Neural cell (in vitro differentiated cells): ENCODE data around the gene UBE2F. TPM values are rescaled to one million over a fixed set of nuclear protein-coding genes. Genes with fewer than 3 reads are reported as not detected.

ENCODE experiments used
- H2AFZ ChIP-seq: fragments of 200-600, 300-800 bp; sonication (generic), shearing (Covaris generic); 2 replicates; pipeline ENCODE4 v1.6.0; 2014; ENCODE audit warnings: low read depth, mild to moderate bottlenecking, antibody characterized with exemption, low read length, moderate library complexity
- H3F3A ChIP-seq: fragments of 200-600 bp; shearing (Covaris generic); 2 replicates; pipeline ENCODE4 v1.6.1; 2016; ENCODE audit warnings: mild to moderate bottlenecking, moderate library complexity, mixed read lengths, antibody characterized with exemption, low read length; ENCODE audit not compliant: insufficient read depth, poor library complexity, severe bottlenecking
- H3K27ac ChIP-seq: fragments of 200-600, 300-800 bp; sonication (generic), shearing (Covaris generic); 2 replicates; pipeline ENCODE4 v1.5.1; 2014; ENCODE audit warnings: mild to moderate bottlenecking, low read length, moderate library complexity
- H3K27me3 ChIP-seq: fragments of 300-800, 200-600 bp; sonication (generic), shearing (Covaris generic); 2 replicates; pipeline ENCODE4 v1.6.0; 2014; ENCODE audit warnings: mild to moderate bottlenecking, low read depth, low read length, moderate library complexity; ENCODE audit not compliant: insufficient read depth
- H3K36me3 ChIP-seq: fragments of 300-800, 200-600 bp; sonication (generic), shearing (Covaris generic); 2 replicates; pipeline ENCODE4 v1.5.1; 2014; ENCODE audit warnings: mild to moderate bottlenecking, antibody characterized with exemption, low read length, moderate library complexity; ENCODE audit not compliant: insufficient read depth
- H3K4me2 ChIP-seq: fragments of 300-800, 200-600 bp; sonication (generic), shearing (Covaris generic); 2 replicates; pipeline ENCODE4 v1.6.0; 2014; ENCODE audit warnings: mild to moderate bottlenecking, low read length
- H3K4me3 ChIP-seq: fragments of 300-800, 200-600 bp; sonication (generic), shearing (Covaris generic); 2 replicates; pipeline ENCODE4 v1.5.1; 2014; ENCODE audit warnings: mild to moderate bottlenecking, low read length, moderate library complexity
- H3K79me2 ChIP-seq: fragments of 200-600 bp; shearing (Covaris generic); replicated peaks from 2 replicates; pipeline ENCODE4 v1.6.0; 2014; ENCODE audit warnings: mild to moderate bottlenecking, low read length, moderate library complexity; ENCODE audit not compliant: insufficient read depth
- H3K9ac ChIP-seq: fragments of 300-800, 200-600 bp; sonication (generic), shearing (Covaris generic); 2 replicates; pipeline ENCODE4 v1.6.1; 2016; ENCODE audit warnings: mild to moderate bottlenecking, low read length, mixed read lengths
- H3K9me2 ChIP-seq: fragments of 200-600 bp; shearing (Covaris generic); 2 replicates; pipeline ENCODE4 v1.6.1; 2016; ENCODE audit warnings: mild to moderate bottlenecking, low read length, mixed read lengths; ENCODE audit not compliant: insufficient read depth
- H3K9me3 ChIP-seq: fragments of 200-600, 300-800 bp; sonication (generic), shearing (Covaris generic); 2 replicates; pipeline ENCODE4 v1.6.1; 2016; ENCODE audit warnings: mild to moderate bottlenecking, mixed run types, low read length, moderate library complexity, mixed read lengths
- H4K20me1 ChIP-seq: fragments of 200-600 bp; shearing (Covaris generic); 2 replicates; pipeline ENCODE4 v1.6.1; 2016; ENCODE audit warnings: mild to moderate bottlenecking, mixed run types; ENCODE audit not compliant: insufficient read depth
- EP300 ChIP-seq: fragments of 450-650 bp; conservative IDR thresholded peaks from 2 replicates; pipeline ENCODE4 v1.6.1; 2014; ENCODE audit warnings: antibody characterized with exemption, mild to moderate bottlenecking, moderate library complexity; ENCODE audit not compliant: poor library complexity, severe bottlenecking
- EZH2 ChIP-seq: fragments of 200-600, 300-800 bp; shearing (Covaris generic), sonication (generic); IDR thresholded peaks from 2 replicates; pipeline ENCODE4 v1.6.1; 2014; ENCODE audit warnings: antibody characterized with exemption, low read length, borderline replicate concordance, mild to moderate bottlenecking; ENCODE audit not compliant: insufficient read depth, poor library complexity, severe bottlenecking
- MXI1 ChIP-seq: fragments of 450-650 bp; conservative IDR thresholded peaks from 2 replicates; pipeline ENCODE4 v1.6.1; 2014; ENCODE audit warnings: antibody characterized with exemption, mild to moderate bottlenecking; ENCODE audit not compliant: poor library complexity, severe bottlenecking
- POLR2AphosphoS5 ChIP-seq: IDR thresholded peaks from 2 replicates; pipeline ENCODE4 v1.6.1; 2012
- RAD21 ChIP-seq: fragments of 450-650 bp; conservative IDR thresholded peaks from 2 replicates; pipeline ENCODE4 v1.6.1; 2014; ENCODE audit warnings: antibody characterized with exemption, mild to moderate bottlenecking, moderate library complexity
- SMC3 ChIP-seq: fragments of 450-650 bp; conservative IDR thresholded peaks from 2 replicates; pipeline ENCODE4 v1.6.1; 2014; ENCODE audit warnings: antibody characterized with exemption, mild to moderate bottlenecking, moderate library complexity; ENCODE audit not compliant: poor library complexity
- TAF1 ChIP-seq: IDR thresholded peaks from 2 replicates; pipeline ENCODE4 v1.6.1; 2012; ENCODE audit warnings: low read depth
- polyA plus RNA-seq: library from polyadenylated mRNA; depleted of rRNA; stranded (reverse); fragments of >200 nt; gene quantifications from 2 replicates; pipeline ENCODE4 v1.2.3, GENCODE V29; 2014
- TF ChIP-seq, protein P1 (sequence below): fragments of 450-650 bp; IDR thresholded peaks from 2 replicates; pipeline ENCODE4 v1.5.1; 2014; ENCODE audit warnings: antibody characterized with exemption, mild to moderate bottlenecking, moderate library complexity; ENCODE audit not compliant: poor library complexity, severe bottlenecking
- TF ChIP-seq, protein P2 (sequence below): IDR thresholded peaks from 2 replicates; pipeline ENCODE4 v1.6.1; 2012; ENCODE audit warnings: borderline replicate concordance

UBE2F gene
- polyA plus RNA-seq, 1 donor from 2014 or later = 65.7 TPM

DNA sequence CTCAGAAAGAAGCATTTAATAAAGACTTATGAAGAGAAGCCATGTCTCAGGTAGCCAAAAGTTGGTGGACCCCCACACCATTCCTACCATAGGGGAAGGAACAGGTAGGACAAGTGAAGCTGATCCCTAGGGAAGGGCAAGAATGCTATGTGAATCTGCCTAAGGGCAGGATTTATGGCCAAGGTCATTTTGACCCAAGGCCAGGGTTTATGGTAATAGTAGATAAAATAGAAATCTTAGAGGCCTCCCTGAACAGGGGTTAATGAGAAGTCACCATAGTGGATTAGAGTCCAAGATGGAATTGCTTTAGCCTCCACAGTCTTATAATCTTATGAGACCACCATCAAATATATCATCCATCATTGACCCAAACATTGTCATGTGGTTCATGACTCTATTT, 26.0 kb upstream of the UBE2F start:
- Histone ChIP-seq H3K4me2 (no peak overlapping the region), H3F3A (no peaks in the 10 kb centered on the region), H3K9me2 (no peaks in the 10 kb centered on the region), H3K9ac (no peak overlapping the region), H2AFZ (no peak overlapping the region), H3K4me3 (no peak overlapping the region), H3K36me3 (no peaks in the 10 kb centered on the region), H4K20me1 (no peaks in the 10 kb centered on the region), H3K27me3 (no peaks in the 10 kb centered on the region), H3K79me2 (no peaks in the 10 kb centered on the region), H3K9me3 (no peaks in the 10 kb centered on the region), H3K27ac (no peak overlapping the region)
- TF ChIP-seq, protein P1, sequence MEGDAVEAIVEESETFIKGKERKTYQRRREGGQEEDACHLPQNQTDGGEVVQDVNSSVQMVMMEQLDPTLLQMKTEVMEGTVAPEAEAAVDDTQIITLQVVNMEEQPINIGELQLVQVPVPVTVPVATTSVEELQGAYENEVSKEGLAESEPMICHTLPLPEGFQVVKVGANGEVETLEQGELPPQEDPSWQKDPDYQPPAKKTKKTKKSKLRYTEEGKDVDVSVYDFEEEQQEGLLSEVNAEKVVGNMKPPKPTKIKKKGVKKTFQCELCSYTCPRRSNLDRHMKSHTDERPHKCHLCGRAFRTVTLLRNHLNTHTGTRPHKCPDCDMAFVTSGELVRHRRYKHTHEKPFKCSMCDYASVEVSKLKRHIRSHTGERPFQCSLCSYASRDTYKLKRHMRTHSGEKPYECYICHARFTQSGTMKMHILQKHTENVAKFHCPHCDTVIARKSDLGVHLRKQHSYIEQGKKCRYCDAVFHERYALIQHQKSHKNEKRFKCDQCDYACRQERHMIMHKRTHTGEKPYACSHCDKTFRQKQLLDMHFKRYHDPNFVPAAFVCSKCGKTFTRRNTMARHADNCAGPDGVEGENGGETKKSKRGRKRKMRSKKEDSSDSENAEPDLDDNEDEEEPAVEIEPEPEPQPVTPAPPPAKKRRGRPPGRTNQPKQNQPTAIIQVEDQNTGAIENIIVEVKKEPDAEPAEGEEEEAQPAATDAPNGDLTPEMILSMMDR = no peak
- TF ChIP-seq SMC3 = no peak
- no peak for TF ChIP-seq TAF1
- no peak for TF ChIP-seq EP300
- TF ChIP-seq POLR2AphosphoS5 = no peak
- TF ChIP-seq RAD21 = no peak
- TF ChIP-seq, protein P2, sequence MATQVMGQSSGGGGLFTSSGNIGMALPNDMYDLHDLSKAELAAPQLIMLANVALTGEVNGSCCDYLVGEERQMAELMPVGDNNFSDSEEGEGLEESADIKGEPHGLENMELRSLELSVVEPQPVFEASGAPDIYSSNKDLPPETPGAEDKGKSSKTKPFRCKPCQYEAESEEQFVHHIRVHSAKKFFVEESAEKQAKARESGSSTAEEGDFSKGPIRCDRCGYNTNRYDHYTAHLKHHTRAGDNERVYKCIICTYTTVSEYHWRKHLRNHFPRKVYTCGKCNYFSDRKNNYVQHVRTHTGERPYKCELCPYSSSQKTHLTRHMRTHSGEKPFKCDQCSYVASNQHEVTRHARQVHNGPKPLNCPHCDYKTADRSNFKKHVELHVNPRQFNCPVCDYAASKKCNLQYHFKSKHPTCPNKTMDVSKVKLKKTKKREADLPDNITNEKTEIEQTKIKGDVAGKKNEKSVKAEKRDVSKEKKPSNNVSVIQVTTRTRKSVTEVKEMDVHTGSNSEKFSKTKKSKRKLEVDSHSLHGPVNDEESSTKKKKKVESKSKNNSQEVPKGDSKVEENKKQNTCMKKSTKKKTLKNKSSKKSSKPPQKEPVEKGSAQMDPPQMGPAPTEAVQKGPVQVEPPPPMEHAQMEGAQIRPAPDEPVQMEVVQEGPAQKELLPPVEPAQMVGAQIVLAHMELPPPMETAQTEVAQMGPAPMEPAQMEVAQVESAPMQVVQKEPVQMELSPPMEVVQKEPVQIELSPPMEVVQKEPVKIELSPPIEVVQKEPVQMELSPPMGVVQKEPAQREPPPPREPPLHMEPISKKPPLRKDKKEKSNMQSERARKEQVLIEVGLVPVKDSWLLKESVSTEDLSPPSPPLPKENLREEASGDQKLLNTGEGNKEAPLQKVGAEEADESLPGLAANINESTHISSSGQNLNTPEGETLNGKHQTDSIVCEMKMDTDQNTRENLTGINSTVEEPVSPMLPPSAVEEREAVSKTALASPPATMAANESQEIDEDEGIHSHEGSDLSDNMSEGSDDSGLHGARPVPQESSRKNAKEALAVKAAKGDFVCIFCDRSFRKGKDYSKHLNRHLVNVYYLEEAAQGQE = no peak
- no peak for TF ChIP-seq EZH2
- TF ChIP-seq MXI1 = no peak

DNA sequence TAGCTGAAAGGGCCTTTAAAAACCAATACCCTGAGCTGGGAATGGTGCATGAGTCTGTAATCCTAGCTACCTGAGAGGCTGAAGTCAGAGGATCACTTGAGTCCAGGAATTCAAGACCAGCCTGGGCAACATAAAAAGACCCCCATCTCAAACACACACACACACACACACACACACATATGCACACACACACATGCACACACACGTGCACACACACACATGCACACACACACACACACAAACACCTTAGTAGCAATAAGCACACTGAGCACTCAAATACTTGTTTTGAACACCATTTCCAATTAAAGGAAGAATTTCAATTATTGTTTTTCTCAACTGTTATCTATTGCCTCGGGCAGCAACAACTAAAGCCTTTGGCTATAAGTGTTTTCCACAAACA, 25.6 kb upstream of the UBE2F start:
- no peaks in the 10 kb centered on the region for H3K79me2 ChIP-seq
- TF ChIP-seq TAF1 (no peak), SMC3 (no peak), MXI1 (no peak), POLR2AphosphoS5 (no peak), RAD21 (no peak), EP300 (no peak), EZH2 (no peak)
- TF ChIP-seq, protein P2 = no peak
- TF ChIP-seq, protein P1 = no peak
- no peak overlapping the region for H3K27ac ChIP-seq
- no peak overlapping the region for H2AFZ ChIP-seq
- H4K20me1 ChIP-seq = no peaks in the 10 kb centered on the region
- H3K36me3 ChIP-seq = no peaks in the 10 kb centered on the region
- H3K27me3 ChIP-seq = no peaks in the 10 kb centered on the region
- H3F3A ChIP-seq = no peaks in the 10 kb centered on the region
- no peak overlapping the region for H3K9ac ChIP-seq
- H3K9me2 ChIP-seq = no peaks in the 10 kb centered on the region
- H3K4me3 ChIP-seq = no peak overlapping the region
- no peak overlapping the region for H3K4me2 ChIP-seq
- H3K9me3 ChIP-seq = no peaks in the 10 kb centered on the region
